DOHH2 (cell line): Measurements from ENCODE around the gene PAPPA2.

ENCODE experiments used
- H3F3A ChIP-seq: fragments of 200-600 bp; sonication (generic), shearing (Covaris generic); 2 replicates; pipeline ENCODE4 v1.6.0; 2016; ENCODE audit warnings: antibody characterized with exemption, mild to moderate bottlenecking; ENCODE audit not compliant: control insufficient read depth, insufficient read depth
- H3K27ac ChIP-seq: fragments of 200-600 bp; sonication (generic); 2 replicates; pipeline ENCODE4 v1.5.1; 2014; ENCODE audit warnings: low read depth, mild to moderate bottlenecking, low read length, moderate library complexity
- H3K27me3 ChIP-seq: fragments of 200-600 bp; sonication (generic); 2 replicates; pipeline ENCODE4 v1.6.1; 2014; ENCODE audit warnings: mild to moderate bottlenecking, low read length, mixed read lengths; ENCODE audit not compliant: control insufficient read depth
- H3K36me3 ChIP-seq: fragments of 200-600 bp; sonication (generic); 2 replicates; pipeline ENCODE4 v1.6.1; 2014; ENCODE audit warnings: mild to moderate bottlenecking, low read length, moderate library complexity, mixed read lengths; ENCODE audit not compliant: control insufficient read depth
- H3K4me1 ChIP-seq: fragments of 200-600 bp; sonication (generic); 2 replicates; pipeline ENCODE4 v1.6.1; 2014; ENCODE audit warnings: mild to moderate bottlenecking, low read length, mixed read lengths; ENCODE audit not compliant: control insufficient read depth
- H3K4me2 ChIP-seq: fragments of 200-600 bp; sonication (generic); 2 replicates; pipeline ENCODE4 v1.6.0; 2014; ENCODE audit warnings: mild to moderate bottlenecking, low read length, moderate library complexity
- H3K4me3 ChIP-seq: fragments of 200-600 bp; sonication (generic); 2 replicates; pipeline ENCODE4 v1.5.1; 2014; ENCODE audit warnings: mild to moderate bottlenecking, low read length, mixed read lengths
- H3K79me2 ChIP-seq: fragments of 200-600 bp; sonication (generic); 2 replicates; pipeline ENCODE4 v1.6.1; 2014; ENCODE audit warnings: mild to moderate bottlenecking, low read length, mixed read lengths; ENCODE audit not compliant: control insufficient read depth
- H3K9me2 ChIP-seq: fragments of 200-600 bp; sonication (generic); replicated peaks from 2 replicates; pipeline ENCODE4 v1.6.1; 2014; ENCODE audit warnings: mild to moderate bottlenecking, low read length, mixed read lengths; ENCODE audit not compliant: control insufficient read depth
- H3K9me3 ChIP-seq: fragments of 200-600 bp; sonication (generic); 2 replicates; pipeline ENCODE4 v1.6.1; 2014; ENCODE audit warnings: antibody characterized with exemption, low read length, mixed read lengths; ENCODE audit not compliant: control insufficient read depth, insufficient read depth
- H4K20me1 ChIP-seq: fragments of 200-600 bp; sonication (generic); 2 replicates; pipeline ENCODE4 v1.6.0; 2014; ENCODE audit warnings: low read depth, mild to moderate bottlenecking, antibody characterized with exemption, low read length, moderate library complexity; ENCODE audit not compliant: control insufficient read depth, insufficient read depth
- EZH2phosphoT487 ChIP-seq: fragments of 200-600 bp; sonication (generic); IDR thresholded peaks from 2 replicates; pipeline ENCODE4 v1.6.1; 2017; ENCODE audit warnings: borderline replicate concordance, mild to moderate bottlenecking, antibody characterized with exemption, low read length, moderate library complexity, mixed read lengths
- TF ChIP-seq, protein P1 (sequence below): fragments of 200-600 bp; sonication (generic); IDR thresholded peaks from one replicate; pipeline ENCODE4 v1.5.1; 2014; ENCODE audit warnings: antibody characterized with exemption, mild to moderate bottlenecking, low read depth, low read length; ENCODE audit not compliant: poor library complexity, severe bottlenecking

The PAPPA2 gene

GRCh38 chr1:176466514-176466913 lies 3.5 kb downstream of the PAPPA2 start:
- no peaks in the 10 kb centered on the region for H3K36me3 ChIP-seq
- no peaks in the 10 kb centered on the region for H3K4me1 ChIP-seq
- H3K79me2 ChIP-seq = no peaks in the 10 kb centered on the region
- H3F3A ChIP-seq = no peaks in the 10 kb centered on the region
- H3K4me3 ChIP-seq = no peak overlapping the region
- no peaks in the 10 kb centered on the region for H3K27me3 ChIP-seq
- H3K9me2 ChIP-seq = no peaks in the 10 kb centered on the region
- H3K27ac ChIP-seq = no peak overlapping the region
- no peaks in the 10 kb centered on the region for H4K20me1 ChIP-seq
- no peak for TF ChIP-seq EZH2phosphoT487
- TF ChIP-seq, protein P1, sequence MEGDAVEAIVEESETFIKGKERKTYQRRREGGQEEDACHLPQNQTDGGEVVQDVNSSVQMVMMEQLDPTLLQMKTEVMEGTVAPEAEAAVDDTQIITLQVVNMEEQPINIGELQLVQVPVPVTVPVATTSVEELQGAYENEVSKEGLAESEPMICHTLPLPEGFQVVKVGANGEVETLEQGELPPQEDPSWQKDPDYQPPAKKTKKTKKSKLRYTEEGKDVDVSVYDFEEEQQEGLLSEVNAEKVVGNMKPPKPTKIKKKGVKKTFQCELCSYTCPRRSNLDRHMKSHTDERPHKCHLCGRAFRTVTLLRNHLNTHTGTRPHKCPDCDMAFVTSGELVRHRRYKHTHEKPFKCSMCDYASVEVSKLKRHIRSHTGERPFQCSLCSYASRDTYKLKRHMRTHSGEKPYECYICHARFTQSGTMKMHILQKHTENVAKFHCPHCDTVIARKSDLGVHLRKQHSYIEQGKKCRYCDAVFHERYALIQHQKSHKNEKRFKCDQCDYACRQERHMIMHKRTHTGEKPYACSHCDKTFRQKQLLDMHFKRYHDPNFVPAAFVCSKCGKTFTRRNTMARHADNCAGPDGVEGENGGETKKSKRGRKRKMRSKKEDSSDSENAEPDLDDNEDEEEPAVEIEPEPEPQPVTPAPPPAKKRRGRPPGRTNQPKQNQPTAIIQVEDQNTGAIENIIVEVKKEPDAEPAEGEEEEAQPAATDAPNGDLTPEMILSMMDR = peak; percentile 42
- H3K9me3 ChIP-seq = no peaks in the 10 kb centered on the region
- no peak overlapping the region for H3K4me2 ChIP-seq

- no peaks in the 10 kb centered on the region for H3K27me3 ChIP-seq
- H3K79me2 ChIP-seq = no peaks in the 10 kb centered on the region
- TF ChIP-seq EZH2phosphoT487 = no peak
- TF ChIP-seq, protein P1 = no peak
- H3K4me3 ChIP-seq = no peak overlapping the region
- no peak overlapping the region for H3K27ac ChIP-seq
- H3K9me2 ChIP-seq = no peaks in the 10 kb centered on the region
- H3K9me3 ChIP-seq = no peaks in the 10 kb centered on the region
- H3K4me2 ChIP-seq = no peak overlapping the region
- no peaks in the 10 kb centered on the region for H4K20me1 ChIP-seq
- no peaks in the 10 kb centered on the region for H3K4me1 ChIP-seq
- H3F3A ChIP-seq = no peaks in the 10 kb centered on the region
- H3K36me3 ChIP-seq = no peaks in the 10 kb centered on the region
Observed at GRCh38 chr1:176469450-176470010, 6.6 kb downstream of the PAPPA2 start.

GRCh38 chr1:176471338-176472121 lies 8.6 kb downstream of the PAPPA2 start:
- no peak overlapping the region for H3K27ac ChIP-seq
- H3F3A ChIP-seq = no peaks in the 10 kb centered on the region
- no peaks in the 10 kb centered on the region for H3K27me3 ChIP-seq
- no peaks in the 10 kb centered on the region for H3K9me3 ChIP-seq
- no peaks in the 10 kb centered on the region for H4K20me1 ChIP-seq
- no peak for TF ChIP-seq EZH2phosphoT487
- TF ChIP-seq, protein P1 = no peak
- no peaks in the 10 kb centered on the region for H3K4me1 ChIP-seq
- no peaks in the 10 kb centered on the region for H3K36me3 ChIP-seq
- no peak overlapping the region for H3K4me2 ChIP-seq
- no peaks in the 10 kb centered on the region for H3K79me2 ChIP-seq
- H3K9me2 ChIP-seq = no peaks in the 10 kb centered on the region
- no peak overlapping the region for H3K4me3 ChIP-seq
